SK-N-MC (cell line): ENCODE results near the gene ALG11.
A peak's percentile ranks its signal among the peaks of the same experiment; 100 is the strongest.
"Not testable (repeated sequence)": the region's sequence is repeated elsewhere in the genome, so short reads cannot be mapped to it uniquely, and the experiment has no call there.

Experiments
- DNase-seq: peaks from one replicate; pipeline ENCODE4 v3.0.0-alpha.2; 2011; ENCODE audit warnings: low read depth, low spot score
- H3K27ac ChIP-seq: fragments of 200-600 bp; sonication (generic); 2 replicates; pipeline ENCODE4 v1.5.1; 2016; ENCODE audit warnings: mixed run types
- H3K36me3 ChIP-seq: fragments of 200-600 bp; sonication (generic); 2 replicates; pipeline ENCODE4 v1.6.1; 2017; ENCODE audit warnings: antibody characterized with exemption, low read length, mixed read lengths; ENCODE audit not compliant: insufficient read depth
- H3K4me3 ChIP-seq: fragments of 200-600 bp; sonication (generic); 2 replicates; pipeline ENCODE4 v1.5.1; 2016
- H3K9ac ChIP-seq: fragments of 200-600 bp; sonication (generic); 2 replicates; pipeline ENCODE4 v1.8.0; 2017; ENCODE audit warnings: mixed run types, mixed read lengths; ENCODE audit not compliant: insufficient read length
- H3K9me3 ChIP-seq: fragments of 200-600 bp; sonication (generic); 2 replicates; pipeline ENCODE4 v1.6.1; 2017; ENCODE audit warnings: low read depth, mild to moderate bottlenecking, antibody characterized with exemption, low read length, moderate library complexity, mixed read lengths
- EZH2 ChIP-seq: fragments of 200-600 bp; sonication (generic); IDR thresholded peaks from one replicate; pipeline ENCODE4 v1.6.1; 2017; ENCODE audit warnings: antibody characterized with exemption
- FOXP2 ChIP-seq: optimal IDR thresholded peaks from 2 replicates; pipeline ENCODE3; 2011; ENCODE audit warnings: mild to moderate bottlenecking, moderate library complexity; ENCODE audit not compliant: insufficient read depth; ENCODE audit errors: extremely low read length, control extremely low read depth
- POLR2AphosphoS5 ChIP-seq: IDR thresholded peaks from 2 replicates; pipeline ENCODE4 v1.6.1; 2012; ENCODE audit warnings: mild to moderate bottlenecking, low read depth, low read length, borderline replicate concordance

ALG11 gene

DNA sequence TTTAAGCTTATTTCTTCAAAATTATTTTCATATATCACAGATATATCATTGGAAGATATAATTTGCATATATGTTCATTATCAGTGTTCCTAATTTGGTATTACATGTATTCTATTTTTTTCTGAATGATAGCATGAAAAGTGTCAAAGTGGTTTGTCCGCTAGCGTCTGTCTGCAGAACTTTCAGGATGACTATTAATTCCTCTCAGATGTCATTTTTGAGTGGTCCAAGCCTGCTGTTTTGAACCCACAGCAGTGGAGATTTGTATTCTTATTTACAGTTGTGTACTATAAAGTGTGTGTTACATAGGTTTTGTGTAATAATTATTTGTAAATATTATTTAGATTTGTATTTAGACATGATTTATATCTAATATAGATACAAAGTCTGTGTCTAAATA lies 20.8 kb downstream of the ALG11 start:
- DNase-seq: no peak
- Histone ChIP-seq H3K9ac (no peak overlapping the region), H3K9me3 (no peaks in the 10 kb centered on the region), H3K27ac (no peak overlapping the region), H3K4me3 (no peak overlapping the region), H3K36me3 (peaks cover 13% of the 10 kb centered on the region)
- TF ChIP-seq EZH2 (no peak), POLR2AphosphoS5 (no peak), FOXP2 (no peak)

DNA sequence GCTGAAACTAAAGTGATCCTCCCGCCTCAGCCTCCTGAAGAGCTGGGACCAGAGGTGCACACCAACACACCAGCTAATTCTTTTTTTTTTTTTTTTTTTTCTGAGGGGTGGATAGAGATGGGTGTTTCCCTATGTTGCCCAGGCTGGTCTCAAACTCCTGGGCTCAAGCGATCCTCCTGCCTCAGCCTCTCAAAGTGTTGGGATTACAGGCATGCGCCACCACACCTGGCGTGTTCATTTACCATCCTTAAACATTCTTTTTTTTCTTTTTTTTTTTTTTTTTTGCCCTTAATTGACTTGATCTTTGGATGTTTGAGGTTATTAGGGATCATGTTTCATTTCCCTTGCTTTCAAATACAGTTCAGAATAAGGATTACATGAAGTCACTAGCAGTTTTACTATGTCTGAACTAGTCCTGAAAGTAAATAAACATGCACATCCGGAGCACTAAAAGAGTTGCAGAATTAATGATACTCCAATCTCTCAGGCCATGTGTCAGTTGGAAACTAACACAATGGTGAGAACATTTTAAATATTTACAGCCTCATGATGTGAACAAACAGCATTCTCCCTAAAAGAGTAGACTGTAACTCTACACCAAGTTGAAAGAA lies 22.5 kb downstream of the ALG11 start:
- H3K9ac ChIP-seq: no peak overlapping the region
- no peak for DNase-seq
- no peaks in the 10 kb centered on the region for H3K36me3 ChIP-seq
- H3K9me3 ChIP-seq: no peaks in the 10 kb centered on the region
- no peak overlapping the region for H3K4me3 ChIP-seq
- H3K27ac ChIP-seq: no peak overlapping the region
- TF ChIP-seq EZH2 (no peak), POLR2AphosphoS5 (no peak), FOXP2 (no peak)

DNA sequence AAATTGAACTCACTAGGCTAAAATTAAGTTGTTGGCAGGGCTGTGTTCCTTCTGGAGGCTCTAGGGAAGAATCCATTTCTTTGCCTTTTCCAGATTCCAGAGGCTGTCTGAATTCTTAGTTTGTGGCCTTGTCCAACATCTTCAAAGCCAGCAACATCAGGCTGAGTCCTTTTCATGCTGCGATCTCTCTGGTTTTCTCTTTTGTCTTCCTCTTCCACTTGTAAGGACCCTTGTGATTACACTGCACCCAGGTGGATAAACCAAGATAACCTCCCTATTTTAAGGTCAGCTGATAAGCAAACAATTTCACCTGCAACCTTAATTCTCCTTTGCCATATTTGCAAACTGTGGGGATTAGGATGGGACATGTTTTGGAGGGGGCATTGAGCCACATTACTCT lies 23.8 kb downstream of the ALG11 start:
- no peak for TF ChIP-seq FOXP2
- TF ChIP-seq POLR2AphosphoS5: no peak
- TF ChIP-seq EZH2: no peak

DNA sequence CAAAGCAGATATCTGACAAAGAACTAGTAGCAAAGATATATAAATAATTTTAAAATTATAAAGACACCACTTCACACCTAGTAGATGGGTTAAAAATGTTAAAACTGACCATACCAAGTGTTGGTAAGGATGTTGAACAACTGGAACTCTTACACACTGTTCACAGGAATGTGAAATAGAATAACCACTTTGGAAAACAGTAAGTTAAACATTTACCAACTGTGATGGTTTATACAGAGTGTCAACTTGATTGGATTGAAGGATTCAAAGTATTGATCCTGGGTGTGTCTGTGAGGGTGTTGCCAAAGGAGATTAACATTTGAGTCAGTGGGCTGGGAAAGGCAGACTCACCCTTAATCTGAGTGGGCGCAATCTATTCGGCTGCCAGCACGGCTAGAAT lies 31.5 kb downstream of the ALG11 start:
- Histone ChIP-seq H3K4me3 (no peak overlapping the region), H3K9ac (no peak overlapping the region), H3K9me3 (no peaks in the 10 kb centered on the region; the same call in 1 of the 2 replicates), H3K36me3 (no peaks in the 10 kb centered on the region), H3K27ac (no peak overlapping the region)
- DNase-seq: no peak
- TF ChIP-seq POLR2AphosphoS5 (no peak), EZH2 (no peak), FOXP2 (no peak)

More for the DNA sequence above, 23.8 kb downstream of the ALG11 start:
- no peak for DNase-seq
- Histone ChIP-seq H3K4me3 (no peak overlapping the region), H3K27ac (no peak overlapping the region), H3K9me3 (no peaks in the 10 kb centered on the region), H3K9ac (no peak overlapping the region), H3K36me3 (no peaks in the 10 kb centered on the region)

DNA sequence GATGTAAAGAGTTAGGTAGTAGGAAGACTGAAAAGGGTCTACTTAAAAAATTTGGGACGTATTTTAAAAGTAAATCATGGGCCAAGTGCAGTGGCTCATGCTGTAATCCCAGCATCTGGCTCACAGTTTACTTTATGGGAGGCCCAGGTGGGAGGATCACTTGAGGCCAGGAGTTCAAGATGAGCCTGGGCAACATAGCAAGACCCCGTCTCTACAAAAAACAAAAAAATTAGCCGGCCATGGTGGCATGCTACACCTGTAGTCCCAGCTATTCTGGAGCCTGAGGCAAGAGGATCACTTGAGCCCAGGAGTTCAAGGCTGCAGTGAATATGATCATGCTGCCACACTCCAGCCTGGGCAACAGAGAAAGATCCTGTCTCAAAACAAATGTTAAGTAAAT lies 35.3 kb downstream of the ALG11 start:
- no peak for DNase-seq
- H3K27ac ChIP-seq: no peak overlapping the region
- no peaks in the 10 kb centered on the region for H3K36me3 ChIP-seq
- H3K9ac ChIP-seq: no peak overlapping the region
- TF ChIP-seq POLR2AphosphoS5: no peak
- no peak for TF ChIP-seq EZH2
- TF ChIP-seq FOXP2: no peak
- H3K9me3 ChIP-seq: no peaks in the 10 kb centered on the region
- no peak overlapping the region for H3K4me3 ChIP-seq

DNA sequence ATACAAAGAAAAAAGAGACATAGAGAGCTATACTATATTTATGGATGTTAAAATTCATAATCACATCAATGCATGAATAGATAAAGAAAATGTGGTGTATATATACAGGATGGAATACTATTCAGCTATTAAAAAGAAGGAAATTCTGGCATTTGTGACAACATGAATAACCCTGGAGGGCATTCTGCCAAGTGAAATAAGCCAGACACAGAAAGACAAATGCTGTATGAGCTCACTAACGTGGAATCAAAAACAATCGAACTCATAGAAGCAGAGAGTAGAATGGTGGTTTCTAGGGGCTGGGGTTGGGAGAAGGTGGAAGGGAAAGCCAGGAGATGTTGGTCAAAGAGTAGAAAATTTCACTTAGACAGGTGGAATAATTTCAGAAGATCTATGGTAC lies 36.3 kb downstream of the ALG11 start:
- no peak for DNase-seq

DNA sequence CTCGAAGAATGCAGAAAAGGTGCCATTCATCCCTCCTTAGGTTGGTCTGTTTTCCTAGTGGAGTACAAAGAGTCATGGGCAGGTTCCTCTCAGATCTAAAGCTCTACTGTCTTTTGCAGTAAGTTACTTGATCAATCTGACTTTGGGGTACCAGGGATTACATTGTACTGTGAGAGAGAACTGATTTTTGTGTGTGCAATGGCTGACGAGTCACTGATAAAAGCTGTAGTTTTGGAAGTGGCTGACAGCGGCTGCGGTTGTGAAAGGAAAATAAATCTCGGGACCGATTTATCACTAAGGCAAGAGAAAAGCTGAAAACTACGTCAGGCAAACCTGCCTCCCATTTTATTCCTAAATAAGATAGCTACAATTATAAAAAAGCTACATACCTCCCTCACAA lies 39.2 kb downstream of the ALG11 start:
- no peak overlapping the region for H3K27ac ChIP-seq
- H3K4me3 ChIP-seq: no peak overlapping the region
- no peak for DNase-seq
- TF ChIP-seq POLR2AphosphoS5 (no peak), FOXP2 (no peak), EZH2 (no peak)
- no peaks in the 10 kb centered on the region for H3K36me3 ChIP-seq
- H3K9ac ChIP-seq: no peak overlapping the region
- H3K9me3 ChIP-seq: no peaks in the 10 kb centered on the region

More for the DNA sequence above, 36.3 kb downstream of the ALG11 start:
- Histone ChIP-seq H3K4me3 (no peak overlapping the region), H3K9me3 (no peaks in the 10 kb centered on the region), H3K9ac (no peak overlapping the region), H3K36me3 (no peaks in the 10 kb centered on the region), H3K27ac (no peak overlapping the region)
- TF ChIP-seq EZH2 (no peak), POLR2AphosphoS5 (no peak), FOXP2 (no peak)

DNA sequence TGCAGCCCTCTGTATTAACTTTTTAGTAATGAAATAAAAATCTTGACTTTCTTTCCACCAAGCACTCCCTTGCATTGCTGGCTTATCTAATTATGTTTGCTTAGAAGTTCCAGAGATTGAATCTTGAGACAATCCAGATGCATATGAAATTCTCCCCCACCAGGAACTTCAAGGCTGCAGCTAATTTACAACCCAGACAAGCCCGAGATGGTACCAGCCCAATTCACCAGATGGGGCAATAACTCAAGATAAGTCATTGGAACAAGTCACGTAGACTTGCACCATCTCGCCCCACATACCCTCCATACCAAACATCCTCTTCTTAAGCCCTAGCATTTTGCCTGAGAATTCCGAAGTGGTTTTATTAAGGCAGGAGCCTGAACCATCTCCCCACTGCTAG lies 41.3 kb downstream of the ALG11 start:
- H3K9me3 ChIP-seq: no peaks in the 10 kb centered on the region
- H3K36me3 ChIP-seq: no peaks in the 10 kb centered on the region
- no peak overlapping the region for H3K4me3 ChIP-seq
- DNase-seq: no peak
- H3K9ac ChIP-seq: no peak overlapping the region
- H3K27ac ChIP-seq: no peak overlapping the region
- no peak for TF ChIP-seq POLR2AphosphoS5
- TF ChIP-seq FOXP2: no peak

DNA sequence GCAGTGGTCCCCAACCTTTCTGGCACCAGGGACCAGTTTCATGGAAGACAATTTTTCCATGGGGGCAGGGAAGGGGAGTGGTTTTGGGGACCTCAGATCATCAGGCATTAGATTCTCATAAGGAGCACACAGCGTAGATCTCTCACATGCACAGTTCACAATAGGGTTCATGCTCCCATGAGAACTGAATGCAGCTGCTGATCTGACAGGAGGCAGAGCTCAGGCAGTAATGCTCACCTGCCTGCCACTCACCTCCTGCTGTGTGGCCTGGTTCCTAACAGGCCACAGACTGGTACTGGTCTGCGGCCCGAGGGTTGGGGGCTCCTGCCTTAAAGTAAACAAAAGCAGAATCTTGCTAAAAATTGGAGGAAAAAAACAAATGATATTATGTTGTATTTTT lies 48.9 kb downstream of the ALG11 start:
- not testable (repeated sequence) for H3K4me3 ChIP-seq, H3K36me3 ChIP-seq, H3K9me3 ChIP-seq, H3K9ac ChIP-seq, DNase-seq, H3K27ac ChIP-seq

DNA sequence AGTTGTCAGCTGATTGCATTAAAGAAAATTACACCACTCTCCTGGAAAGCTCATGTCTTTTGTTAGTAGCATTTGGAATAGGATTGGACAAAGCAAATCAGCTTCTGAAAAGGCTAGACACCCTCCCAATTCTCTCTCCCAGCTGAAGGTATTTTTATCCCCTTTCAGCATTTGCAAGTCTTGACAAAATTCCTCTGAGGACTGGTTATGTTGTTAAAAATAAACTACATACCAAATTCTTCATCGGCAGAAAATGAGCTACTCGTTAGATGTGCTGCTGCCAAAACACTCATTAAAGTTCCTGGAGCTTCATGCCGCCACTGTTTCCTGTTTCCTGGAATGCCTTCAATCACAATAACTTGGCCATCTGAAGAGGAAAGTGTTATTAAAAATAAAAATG lies 49.4 kb downstream of the ALG11 start:
- no peak overlapping the region; the same call in 1 of the 2 replicates for H3K27ac ChIP-seq
- no peaks in the 10 kb centered on the region for H3K36me3 ChIP-seq
- no peaks in the 10 kb centered on the region for H3K9me3 ChIP-seq
- TF ChIP-seq POLR2AphosphoS5: no peak
- TF ChIP-seq EZH2: no peak
- no peak for TF ChIP-seq FOXP2
- peak; percentile 22 for DNase-seq
- H3K4me3 ChIP-seq: peak overlapping the region; percentile 37; the same call in 1 of the 2 replicates
- no peak overlapping the region for H3K9ac ChIP-seq
